SK-N-SH treated with all-trans-retinoic acid at 6 μM for 48 hours (cell line): ENCODE results near the gene AHCYL2.

Experiments used
- ATAC-seq: fragments of 200-7000 bp; cut with Tn5 transposase; 3 replicates; pipeline ENCODE4 v1.9.1; 2020; ENCODE audit warnings: mild to moderate bottlenecking, moderate library complexity
- ARNTL ChIP-seq: fragments of 450-650 bp; formaldehyde crosslinking; IDR thresholded peaks from 2 replicates; pipeline ENCODE4 v1.5.0; 2020; ENCODE audit warnings: low read depth, mild to moderate bottlenecking, moderate library complexity, borderline replicate concordance
- BACH2 ChIP-seq: fragments of 250-450 bp; sonication (Bioruptor Pico); IDR thresholded peaks from 2 replicates; pipeline ENCODE4 v1.9.0; 2021; ENCODE audit warnings: mild to moderate bottlenecking, borderline replicate concordance
- ESRRG ChIP-seq: fragments of 250-450 bp; sonication (Bioruptor Pico); IDR thresholded peaks from 2 replicates; pipeline ENCODE4 v1.6.1; 2021; ENCODE audit warnings: mild to moderate bottlenecking
- GLIS3 ChIP-seq: fragments of 250-450 bp; sonication (Bioruptor Pico); IDR thresholded peaks from 2 replicates; pipeline ENCODE4 v1.5.0; 2020; ENCODE audit warnings: mild to moderate bottlenecking, moderate library complexity
- ISL1 ChIP-seq: fragments of 250-450 bp; sonication (Bioruptor Pico); IDR thresholded peaks from 2 replicates; pipeline ENCODE4 v2.1.2; 2022; ENCODE audit warnings: mild to moderate bottlenecking, moderate library complexity
- OSR1 ChIP-seq: fragments of 250-450 bp; sonication (Bioruptor Pico); IDR thresholded peaks from 2 replicates; pipeline ENCODE4 v1.8.0; 2022; ENCODE audit warnings: moderate library complexity, mild to moderate bottlenecking, inconsistent platforms
- PPARA ChIP-seq: fragments of 250-450 bp; sonication (Bioruptor Pico); IDR thresholded peaks from 2 replicates; pipeline ENCODE4 v1.5.0; 2020; ENCODE audit warnings: mild to moderate bottlenecking, borderline replicate concordance
- RARB ChIP-seq: fragments of 250-450 bp; sonication (Bioruptor Pico); IDR thresholded peaks from 2 replicates; pipeline ENCODE4 v1.8.0; 2021; ENCODE audit warnings: mild to moderate bottlenecking, moderate library complexity
- SNAI2 ChIP-seq: fragments of 250-450 bp; sonication (Bioruptor Pico); IDR thresholded peaks from 2 replicates; pipeline ENCODE4 v1.5.0; 2020; ENCODE audit warnings: mild to moderate bottlenecking, moderate library complexity
- TCF4 ChIP-seq: fragments of 250-450 bp; sonication (Bioruptor Pico); IDR thresholded peaks from 2 replicates; pipeline ENCODE4 v1.8.0; 2021; ENCODE audit warnings: mild to moderate bottlenecking, moderate library complexity, borderline replicate concordance
- TOX ChIP-seq: fragments of 250-450 bp; sonication (Bioruptor Pico); IDR thresholded peaks from 2 replicates; pipeline ENCODE4 v1.8.0; 2021; ENCODE audit warnings: mild to moderate bottlenecking, moderate library complexity, borderline replicate concordance
- ZFP3 ChIP-seq: fragments of 250-450 bp; sonication (Bioruptor Pico); IDR thresholded peaks from 2 replicates; pipeline ENCODE4 v1.5.0; 2020; ENCODE audit warnings: mild to moderate bottlenecking, moderate library complexity
- ZFP30 ChIP-seq: fragments of 450-650 bp; formaldehyde crosslinking; IDR thresholded peaks from 2 replicates; pipeline ENCODE4 v1.5.0; 2022; ENCODE audit warnings: mild to moderate bottlenecking, moderate library complexity
- ZNF565 ChIP-seq: fragments of 450-650 bp; formaldehyde crosslinking; conservative IDR thresholded peaks from 2 replicates; pipeline ENCODE4 v1.5.0; 2020; ENCODE audit warnings: low read depth, mild to moderate bottlenecking, moderate library complexity
- ZNF8 ChIP-seq: fragments of 450-650 bp; formaldehyde crosslinking; IDR thresholded peaks from 2 replicates; pipeline ENCODE4 v1.5.0; 2020; ENCODE audit warnings: mild to moderate bottlenecking, moderate library complexity
- TF ChIP-seq, protein P1 (sequence below): fragments of 250-450 bp; sonication (Bioruptor Pico); IDR thresholded peaks from 2 replicates; pipeline ENCODE4 v1.8.0; 2021; ENCODE audit warnings: low read depth, mild to moderate bottlenecking, moderate library complexity, borderline replicate concordance
- TF ChIP-seq, protein P2 (sequence below): fragments of 250-450 bp; sonication (Bioruptor Pico); IDR thresholded peaks from 2 replicates; pipeline ENCODE4 v1.5.1; 2020; ENCODE audit warnings: low read depth, mild to moderate bottlenecking, moderate library complexity
- TF ChIP-seq, protein P3 (sequence below): fragments of 250-450 bp; sonication (Bioruptor Pico); IDR thresholded peaks from 2 replicates; pipeline ENCODE4 v1.5.0; 2020; ENCODE audit warnings: mild to moderate bottlenecking, moderate library complexity

The AHCYL2 gene

DNA sequence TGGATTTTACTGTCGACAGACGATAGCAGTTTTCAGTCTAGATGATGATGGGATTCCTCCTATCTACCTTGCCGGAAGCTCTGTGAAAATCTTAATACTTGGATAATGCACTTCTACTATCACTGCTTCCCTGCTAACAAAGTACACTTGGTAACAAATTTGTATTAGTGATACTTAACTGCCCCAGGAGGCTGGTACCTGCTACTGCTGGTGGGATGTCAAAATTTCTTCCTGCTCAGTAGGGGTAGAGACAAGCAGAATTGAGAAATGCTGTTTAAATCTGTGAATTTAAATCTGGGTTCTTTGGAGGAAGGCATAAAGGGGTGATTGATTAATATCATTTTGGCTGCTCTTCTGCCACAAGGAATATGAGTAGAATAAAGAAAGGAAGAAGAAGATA lies 109.6 kb downstream of the AHCYL2 start:
- ATAC-seq: no peak
- TF ChIP-seq GLIS3 (CRISPR knock-in tag): no peak
- TF ChIP-seq TOX (CRISPR knock-in tag): no peak
- TF ChIP-seq, protein P1, sequence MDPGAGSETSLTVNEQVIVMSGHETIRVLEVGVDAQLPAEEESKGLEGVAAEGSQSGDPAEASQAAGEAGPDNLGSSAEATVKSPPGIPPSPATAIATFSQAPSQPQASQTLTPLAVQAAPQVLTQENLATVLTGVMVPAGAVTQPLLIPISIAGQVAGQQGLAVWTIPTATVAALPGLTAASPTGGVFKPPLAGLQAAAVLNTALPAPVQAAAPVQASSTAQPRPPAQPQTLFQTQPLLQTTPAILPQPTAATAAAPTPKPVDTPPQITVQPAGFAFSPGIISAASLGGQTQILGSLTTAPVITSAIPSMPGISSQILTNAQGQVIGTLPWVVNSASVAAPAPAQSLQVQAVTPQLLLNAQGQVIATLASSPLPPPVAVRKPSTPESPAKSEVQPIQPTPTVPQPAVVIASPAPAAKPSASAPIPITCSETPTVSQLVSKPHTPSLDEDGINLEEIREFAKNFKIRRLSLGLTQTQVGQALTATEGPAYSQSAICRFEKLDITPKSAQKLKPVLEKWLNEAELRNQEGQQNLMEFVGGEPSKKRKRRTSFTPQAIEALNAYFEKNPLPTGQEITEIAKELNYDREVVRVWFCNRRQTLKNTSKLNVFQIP (CRISPR knock-in tag): no peak
- TF ChIP-seq RARB (CRISPR knock-in tag): no peak
- TF ChIP-seq ISL1 (CRISPR knock-in tag): no peak
- no peak for TF ChIP-seq ESRRG
- no peak for TF ChIP-seq ARNTL (CRISPR knock-in tag)
- TF ChIP-seq, protein P2, sequence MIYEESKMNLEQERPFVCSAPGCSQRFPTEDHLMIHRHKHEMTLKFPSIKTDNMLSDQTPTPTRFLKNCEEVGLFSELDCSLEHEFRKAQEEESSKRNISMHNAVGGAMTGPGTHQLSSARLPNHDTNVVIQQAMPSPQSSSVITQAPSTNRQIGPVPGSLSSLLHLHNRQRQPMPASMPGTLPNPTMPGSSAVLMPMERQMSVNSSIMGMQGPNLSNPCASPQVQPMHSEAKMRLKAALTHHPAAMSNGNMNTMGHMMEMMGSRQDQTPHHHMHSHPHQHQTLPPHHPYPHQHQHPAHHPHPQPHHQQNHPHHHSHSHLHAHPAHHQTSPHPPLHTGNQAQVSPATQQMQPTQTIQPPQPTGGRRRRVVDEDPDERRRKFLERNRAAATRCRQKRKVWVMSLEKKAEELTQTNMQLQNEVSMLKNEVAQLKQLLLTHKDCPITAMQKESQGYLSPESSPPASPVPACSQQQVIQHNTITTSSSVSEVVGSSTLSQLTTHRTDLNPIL (CRISPR knock-in tag): no peak
- TF ChIP-seq ZFP30 (CRISPR knock-in tag): no peak
- no peak for TF ChIP-seq OSR1 (CRISPR knock-in tag)
- no peak for TF ChIP-seq ZNF8 (CRISPR knock-in tag)
- no peak for TF ChIP-seq PPARA (CRISPR knock-in tag)
- no peak for TF ChIP-seq ZFP3 (CRISPR knock-in tag)

DNA sequence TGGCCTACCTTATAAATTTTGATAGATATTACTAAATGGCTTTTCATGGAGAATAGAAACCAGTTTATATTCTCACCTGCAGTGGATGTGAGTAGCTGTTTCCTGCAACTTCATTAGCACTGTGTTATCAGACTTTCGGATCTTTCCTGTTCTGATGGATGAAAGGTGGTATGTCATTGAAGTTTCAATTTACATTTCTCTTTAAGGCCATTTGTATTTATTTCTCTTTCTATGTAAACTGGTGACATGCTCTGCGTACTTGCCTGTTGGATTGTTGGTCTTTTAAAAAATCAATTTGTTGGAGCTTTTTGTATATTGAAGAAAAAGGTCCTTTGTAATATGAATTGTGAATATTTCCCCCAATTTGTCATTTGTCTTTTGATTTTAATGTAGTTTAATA lies 113.6 kb downstream of the AHCYL2 start:
- TF ChIP-seq, protein P2 (CRISPR knock-in tag): no peak
- TF ChIP-seq, protein P3, sequence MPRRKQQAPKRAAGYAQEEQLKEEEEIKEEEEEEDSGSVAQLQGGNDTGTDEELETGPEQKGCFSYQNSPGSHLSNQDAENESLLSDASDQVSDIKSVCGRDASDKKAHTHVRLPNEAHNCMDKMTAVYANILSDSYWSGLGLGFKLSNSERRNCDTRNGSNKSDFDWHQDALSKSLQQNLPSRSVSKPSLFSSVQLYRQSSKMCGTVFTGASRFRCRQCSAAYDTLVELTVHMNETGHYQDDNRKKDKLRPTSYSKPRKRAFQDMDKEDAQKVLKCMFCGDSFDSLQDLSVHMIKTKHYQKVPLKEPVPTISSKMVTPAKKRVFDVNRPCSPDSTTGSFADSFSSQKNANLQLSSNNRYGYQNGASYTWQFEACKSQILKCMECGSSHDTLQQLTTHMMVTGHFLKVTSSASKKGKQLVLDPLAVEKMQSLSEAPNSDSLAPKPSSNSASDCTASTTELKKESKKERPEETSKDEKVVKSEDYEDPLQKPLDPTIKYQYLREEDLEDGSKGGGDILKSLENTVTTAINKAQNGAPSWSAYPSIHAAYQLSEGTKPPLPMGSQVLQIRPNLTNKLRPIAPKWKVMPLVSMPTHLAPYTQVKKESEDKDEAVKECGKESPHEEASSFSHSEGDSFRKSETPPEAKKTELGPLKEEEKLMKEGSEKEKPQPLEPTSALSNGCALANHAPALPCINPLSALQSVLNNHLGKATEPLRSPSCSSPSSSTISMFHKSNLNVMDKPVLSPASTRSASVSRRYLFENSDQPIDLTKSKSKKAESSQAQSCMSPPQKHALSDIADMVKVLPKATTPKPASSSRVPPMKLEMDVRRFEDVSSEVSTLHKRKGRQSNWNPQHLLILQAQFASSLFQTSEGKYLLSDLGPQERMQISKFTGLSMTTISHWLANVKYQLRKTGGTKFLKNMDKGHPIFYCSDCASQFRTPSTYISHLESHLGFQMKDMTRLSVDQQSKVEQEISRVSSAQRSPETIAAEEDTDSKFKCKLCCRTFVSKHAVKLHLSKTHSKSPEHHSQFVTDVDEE (CRISPR knock-in tag): no peak
- TF ChIP-seq ZFP30 (CRISPR knock-in tag): no peak
- TF ChIP-seq RARB (CRISPR knock-in tag): no peak
- no peak for TF ChIP-seq PPARA (CRISPR knock-in tag)
- no peak for ATAC-seq

DNA sequence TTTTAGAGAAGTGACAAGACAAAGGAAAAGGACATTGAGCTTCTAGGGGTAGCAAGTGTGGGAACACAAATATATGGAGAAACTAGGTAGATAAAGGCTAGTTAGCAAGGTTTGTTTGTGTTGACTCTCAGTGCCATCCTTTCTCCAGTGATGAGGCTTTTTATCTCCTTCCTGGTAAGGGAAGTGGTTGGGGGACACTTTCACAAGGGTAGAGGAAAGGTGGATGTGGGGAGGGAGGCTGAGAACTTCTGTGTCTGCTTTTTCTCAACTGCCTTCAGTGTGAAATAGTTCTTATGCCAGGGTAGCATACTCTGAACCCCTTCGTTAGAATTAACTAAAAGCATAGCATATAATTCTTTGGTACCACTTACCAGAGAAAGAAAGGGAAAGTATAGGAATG lies 116.4 kb downstream of the AHCYL2 start:
- ATAC-seq: no peak
- TF ChIP-seq, protein P1 (CRISPR knock-in tag): no peak
- TF ChIP-seq BACH2 (CRISPR knock-in tag): no peak
- TF ChIP-seq TCF4 (CRISPR knock-in tag): no peak
- no peak for TF ChIP-seq ZNF8 (CRISPR knock-in tag)
- no peak for TF ChIP-seq ISL1 (CRISPR knock-in tag)
- TF ChIP-seq ESRRG: no peak
- no peak for TF ChIP-seq ZNF565 (CRISPR knock-in tag)
- TF ChIP-seq SNAI2 (CRISPR knock-in tag): no peak
- no peak for TF ChIP-seq ARNTL (CRISPR knock-in tag)
